K562 (cell line): ENCODE measurements around the gene KIF3A. TPM values are rescaled to one million over a fixed set of nuclear protein-coding genes. Genes with fewer than 3 reads are reported as not detected.

Source experiments
- FOSL1 ChIP-seq: fragments of 200-800 bp; sonication (Bioruptor generic); conservative IDR thresholded peaks from 2 replicates; pipeline ENCODE4 v1.6.1; 2016; ENCODE audit warnings: missing genetic modification characterization, missing compliant biosample characterization
- GTF3C2 ChIP-seq: IDR thresholded peaks from 3 replicates; pipeline ENCODE4 v1.6.1; 2011; ENCODE audit warnings: borderline replicate concordance, mild to moderate bottlenecking, moderate library complexity; ENCODE audit not compliant: insufficient read length; ENCODE audit errors: extremely low read depth
- JUNB ChIP-seq: fragments of 450-650 bp; formaldehyde crosslinking; conservative IDR thresholded peaks from 2 replicates; pipeline ENCODE4 v1.4.0; 2020; ENCODE audit warnings: mild to moderate bottlenecking
- L3MBTL2 ChIP-seq: fragments of 450-650 bp; IDR thresholded peaks from 2 replicates; pipeline ENCODE4 v1.6.1; 2016; ENCODE audit warnings: mild to moderate bottlenecking, moderate library complexity
- RBM22 ChIP-seq: fragments of 200-400 bp; formaldehyde crosslinking; IDR thresholded peaks from 2 replicates; pipeline ENCODE4 v1.6.1; 2018; ENCODE audit warnings: low read length, low read depth; ENCODE audit not compliant: poor library complexity, severe bottlenecking
- SLC30A9 ChIP-seq: fragments of 250-450 bp; sonication (Bioruptor Pico); IDR thresholded peaks from 2 replicates; pipeline ENCODE4 v1.8.0; 2022; ENCODE audit warnings: mild to moderate bottlenecking, moderate library complexity
- TBP ChIP-seq: optimal IDR thresholded peaks from 2 replicates; pipeline ENCODE3; 2011; ENCODE audit warnings: low read depth, low read length, improper control_type of control experiment
- TFAM ChIP-seq: fragments of 250-450 bp; sonication (Bioruptor Pico); conservative IDR thresholded peaks from 2 replicates; pipeline ENCODE4 v1.5.0; 2021; ENCODE audit warnings: mild to moderate bottlenecking, moderate library complexity
- ZNF41 ChIP-seq: fragments of 250-450 bp; sonication (Bioruptor Pico); conservative IDR thresholded peaks from 2 replicates; pipeline ENCODE4 v1.4.0; 2020; ENCODE audit warnings: mild to moderate bottlenecking
- ZNF449 ChIP-seq: fragments of 250-450 bp; sonication (Bioruptor Pico); IDR thresholded peaks from 2 replicates; pipeline ENCODE4 v1.8.0; 2022; ENCODE audit warnings: moderate library complexity, mild to moderate bottlenecking, inconsistent platforms
- ZNF695 ChIP-seq: fragments of 450-650 bp; formaldehyde crosslinking; IDR thresholded peaks from 2 replicates; pipeline ENCODE4 v1.4.0; 2020; ENCODE audit warnings: mild to moderate bottlenecking, moderate library complexity
- polyA plus RNA-seq, 8 experiments: library from polyadenylated mRNA; depleted of rRNA in 4 of 8; stranded (reverse) in 5 of 8; unstranded in 3 of 8; fragments of >200 nt; fragmentation: Nextera tagmentation in 2 of 8; fragmentation: Illumina TruSeq in 1 of 8; extraction: Ambion mirVana in 2 of 8; extraction: Trizol in 1 of 8; gene quantifications; 2 replicates each; pipeline versions ENCODE4 v1.2.1 to v1.2.3, GENCODE V29; 2011 to 2014; ENCODE audit warnings: inconsistent platforms in 1 of 8, missing spikeins in 1 of 8
- total RNA-seq, 7 experiments: library from RNA; depleted of rRNA in 6 of 7; stranded (reverse); fragments of >200 nt in 6 of 7; fragmentation: Illumina TruSeq in 2 of 7; extraction: Trizol in 2 of 7; gene quantifications; 2 replicates each; pipeline versions ENCODE4 v1.2.1 to v1.2.3, GENCODE V29; 2011 to 2021; ENCODE audit warnings: low replicate concordance in 1 of 7
- TF ChIP-seq, protein P1 (sequence below): fragments of 450-650 bp; IDR thresholded peaks from 2 replicates; pipeline ENCODE4 v1.6.1; 2017; ENCODE audit warnings: antibody characterized with exemption, mild to moderate bottlenecking

The KIF3A gene
- total and polyA plus RNA-seq, 9 of the 15 experiments (the other 6 are each of a cell fraction or from before 2014, with no cell fraction given), result 1.5 to 7.8 (median 6.0) TPM

DNA sequence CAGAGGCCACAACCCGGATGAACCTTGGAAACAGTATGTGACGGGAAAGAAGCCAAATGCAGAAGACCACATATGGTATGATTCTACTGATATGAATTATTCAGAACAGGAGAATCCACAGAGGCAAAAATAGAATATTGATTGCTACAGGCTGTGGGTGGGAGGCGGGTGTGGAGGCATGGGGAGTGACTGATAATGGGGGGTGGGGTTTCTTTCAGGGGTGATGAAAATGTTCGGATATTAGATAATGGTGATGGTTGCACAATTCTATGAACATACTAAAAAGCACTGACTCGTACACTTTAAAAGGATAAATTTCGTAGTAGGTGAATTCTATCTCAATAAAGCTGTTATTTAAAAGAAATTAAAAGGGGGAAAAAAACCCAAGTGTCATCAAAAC, 52.9 kb downstream of the KIF3A start (continued):
- TF ChIP-seq ZNF449 (CRISPR knock-in tag) (no peak), JUNB (CRISPR knock-in tag) (no peak), ZNF41 (CRISPR knock-in tag) (no peak), FOSL1 (tag) (no peak), GTF3C2 (no peak), TBP (no peak), SLC30A9 (CRISPR knock-in tag) (no peak), RBM22 (no peak), ZNF695 (CRISPR knock-in tag) (no peak), L3MBTL2 (no peak), TFAM (no peak)
- TF ChIP-seq, protein P1, sequence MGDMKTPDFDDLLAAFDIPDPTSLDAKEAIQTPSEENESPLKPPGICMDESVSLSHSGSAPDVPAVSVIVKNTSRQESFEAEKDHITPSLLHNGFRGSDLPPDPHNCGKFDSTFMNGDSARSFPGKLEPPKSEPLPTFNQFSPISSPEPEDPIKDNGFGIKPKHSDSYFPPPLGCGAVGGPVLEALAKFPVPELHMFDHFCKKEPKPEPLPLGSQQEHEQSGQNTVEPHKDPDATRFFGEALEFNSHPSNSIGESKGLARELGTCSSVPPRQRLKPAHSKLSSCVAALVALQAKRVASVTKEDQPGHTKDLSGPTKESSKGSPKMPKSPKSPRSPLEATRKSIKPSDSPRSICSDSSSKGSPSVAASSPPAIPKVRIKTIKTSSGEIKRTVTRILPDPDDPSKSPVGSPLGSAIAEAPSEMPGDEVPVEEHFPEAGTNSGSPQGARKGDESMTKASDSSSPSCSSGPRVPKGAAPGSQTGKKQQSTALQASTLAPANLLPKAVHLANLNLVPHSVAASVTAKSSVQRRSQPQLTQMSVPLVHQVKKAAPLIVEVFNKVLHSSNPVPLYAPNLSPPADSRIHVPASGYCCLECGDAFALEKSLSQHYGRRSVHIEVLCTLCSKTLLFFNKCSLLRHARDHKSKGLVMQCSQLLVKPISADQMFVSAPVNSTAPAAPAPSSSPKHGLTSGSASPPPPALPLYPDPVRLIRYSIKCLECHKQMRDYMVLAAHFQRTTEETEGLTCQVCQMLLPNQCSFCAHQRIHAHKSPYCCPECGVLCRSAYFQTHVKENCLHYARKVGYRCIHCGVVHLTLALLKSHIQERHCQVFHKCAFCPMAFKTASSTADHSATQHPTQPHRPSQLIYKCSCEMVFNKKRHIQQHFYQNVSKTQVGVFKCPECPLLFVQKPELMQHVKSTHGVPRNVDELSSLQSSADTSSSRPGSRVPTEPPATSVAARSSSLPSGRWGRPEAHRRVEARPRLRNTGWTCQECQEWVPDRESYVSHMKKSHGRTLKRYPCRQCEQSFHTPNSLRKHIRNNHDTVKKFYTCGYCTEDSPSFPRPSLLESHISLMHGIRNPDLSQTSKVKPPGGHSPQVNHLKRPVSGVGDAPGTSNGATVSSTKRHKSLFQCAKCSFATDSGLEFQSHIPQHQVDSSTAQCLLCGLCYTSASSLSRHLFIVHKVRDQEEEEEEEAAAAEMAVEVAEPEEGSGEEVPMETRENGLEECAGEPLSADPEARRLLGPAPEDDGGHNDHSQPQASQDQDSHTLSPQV, result no peak
